M059J (cell line): ENCODE measurements around the gene HRK. TPM values are rescaled to one million over a fixed set of nuclear protein-coding genes. Genes with fewer than 3 reads are reported as not detected.
A peak's percentile ranks its signal among the peaks of the same experiment; 100 is the strongest.
"Not testable (repeated sequence)": the region's sequence is repeated elsewhere in the genome, so short reads cannot be mapped to it uniquely, and the experiment has no call there.

Experiments used
- DNase-seq: peaks from one replicate; pipeline ENCODE4 v3.0.0-alpha.2; 2012; ENCODE audit warnings: low read depth
- total RNA-seq: library from RNA; depleted of rRNA; stranded (reverse); fragments of >200 nt; shearing (Covaris generic); gene quantifications from 2 replicates; pipeline ENCODE4 v1.2.3, GENCODE V29; 2014; rRNA removed

Gene HRK
- total RNA-seq, 1 experiment from 2014 or later = not detected

DNA sequence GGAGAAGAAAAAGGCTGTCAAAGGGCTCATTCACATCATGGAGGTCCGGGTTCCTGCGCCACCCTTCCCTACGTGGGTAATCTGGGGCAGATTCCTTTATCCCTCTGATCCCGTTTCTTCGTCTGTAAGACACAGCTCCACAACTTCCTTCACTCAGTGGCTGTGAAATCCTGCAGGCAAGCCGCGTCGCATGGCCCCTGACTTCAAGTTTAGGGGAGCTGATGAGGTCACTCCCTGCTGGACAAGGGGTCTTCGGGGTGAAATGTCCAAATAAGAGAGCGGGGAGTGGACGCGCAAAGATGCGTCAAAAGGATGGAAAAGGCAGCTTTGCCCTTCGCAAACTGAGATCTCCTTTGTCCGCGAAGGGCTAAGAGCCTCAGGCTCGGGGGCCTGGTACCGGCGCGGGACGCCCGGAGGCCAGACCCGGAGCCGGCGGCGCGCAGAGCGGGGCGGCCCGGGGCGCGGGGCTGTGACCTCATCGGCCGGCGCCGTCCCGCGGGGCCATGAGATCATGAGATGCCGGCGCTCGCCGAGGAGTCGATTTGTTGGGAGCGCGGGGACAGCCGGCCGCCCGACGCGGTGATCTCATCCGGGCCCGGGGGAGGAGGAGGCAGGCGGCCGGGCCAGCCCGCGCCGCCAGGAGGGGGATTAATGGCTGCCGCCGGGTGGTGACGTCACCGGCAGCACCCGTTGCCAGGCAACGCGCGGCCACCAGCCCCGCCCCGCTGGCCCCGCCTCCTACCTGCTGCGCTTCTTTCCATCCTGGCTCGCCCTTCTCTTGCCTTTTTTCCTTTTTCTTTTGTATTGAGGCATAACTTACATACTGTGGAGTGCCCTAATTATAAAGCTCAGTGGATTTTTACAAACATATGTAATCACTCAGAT is 62.1 kb downstream of the HRK start:
- peak; percentile 91 for DNase-seq

DNA sequence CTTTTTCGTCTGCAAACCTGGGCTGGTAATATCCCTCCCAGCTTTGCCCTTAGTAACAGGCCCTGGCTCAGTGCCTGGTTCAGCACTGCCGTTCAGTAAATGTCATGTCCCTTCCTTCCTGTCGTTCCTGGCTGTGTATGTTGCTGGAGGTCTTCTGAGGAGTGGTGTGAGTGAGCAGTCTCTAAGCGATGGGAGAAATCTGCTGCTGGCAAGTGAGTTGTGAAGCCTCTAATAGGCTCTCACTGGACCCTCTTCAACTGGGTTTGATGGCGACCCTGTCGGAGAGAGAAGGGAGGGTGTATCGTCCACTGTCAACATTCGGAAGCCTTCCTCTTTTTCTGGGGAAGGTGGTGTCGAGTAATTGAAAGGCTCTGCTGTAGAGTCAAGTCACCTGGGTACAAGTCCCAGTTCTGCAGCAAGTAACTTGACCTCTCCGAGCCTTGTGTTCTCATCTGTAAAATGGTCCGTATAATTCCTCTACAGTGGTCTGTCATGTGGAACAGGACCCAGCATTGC is 62.8 kb downstream of the HRK start:
- peak; percentile 50 for DNase-seq

- DNase-seq = not testable (repeated sequence)
Measured at GRCh38 chr12:116814766-116815165, 66.5 kb downstream of the HRK start.

- peak; percentile 89 for DNase-seq
Measured at GRCh38 chr12:116813271-116814041, 67.8 kb downstream of the HRK start.

GRCh38 chr12:116812238-116812637 is 69.0 kb downstream of the HRK start:
- no peak for DNase-seq

GRCh38 chr12:116808113-116809105 is 72.8 kb downstream of the HRK start:
- no peak for DNase-seq

- DNase-seq = no peak
Measured at GRCh38 chr12:116807546-116807945, 73.7 kb downstream of the HRK start.

GRCh38 chr12:116806845-116807440 is 74.3 kb downstream of the HRK start:
- no peak for DNase-seq

Other genes with a start within 250 kb of the HRK start
- 20.9 and 28.3 TPM in 2 replicates for gene SPRING1, start 143.4 kb downstream of the HRK start, total RNA-seq
- 2.1 and 5.7 TPM in 2 replicates for gene RNFT2, start 143.1 kb downstream of the HRK start, total RNA-seq
- gene FBXW8, start 29.5 kb upstream of the HRK start, total RNA-seq = 9.0 and 18.2 TPM in 2 replicates
- gene TESC, start 218.0 kb upstream of the HRK start, total RNA-seq = not detected in 2 replicates